Measurements from ENCODE around the gene NUBPL.
"Not testable (repeated sequence)": the region's sequence is repeated elsewhere in the genome, so short reads cannot be mapped to it uniquely, and the experiment has no call there.

Gene NUBPL

GRCh38 chr14:31884776-31885379, 323.7 kb downstream of the NUBPL start:
- no peak overlapping the region for H3K4me2 ChIP-seq (ENCODE audit: low read length)
- H3K36me3 ChIP-seq (ENCODE audit: insufficient read depth, low read length): no peaks in the 10 kb centered on the region
- no peaks in the 10 kb centered on the region for H3K9me3 ChIP-seq (replicated peaks; ENCODE audit: low read length)
- no peak overlapping the region for H3K4me3 ChIP-seq (ENCODE audit: low read length)
- H3K27me3 ChIP-seq (ENCODE audit: control insufficient read depth, insufficient read depth, low read length): no peaks in the 10 kb centered on the region
- H3K9ac ChIP-seq (ENCODE audit: low read depth, low read length): no peak overlapping the region
- H3K4me1 ChIP-seq (ENCODE audit: control insufficient read depth, insufficient read depth, low read length): peaks cover 35% of the 10 kb centered on the region

GRCh38 chr14:31886156-31886835, 325.1 kb downstream of the NUBPL start:
- no peak overlapping the region for H3K9ac ChIP-seq (ENCODE audit: low read depth, low read length)
- no peaks in the 10 kb centered on the region for H3K27me3 ChIP-seq (ENCODE audit: control insufficient read depth, insufficient read depth, low read length)
- no peak overlapping the region for H3K4me3 ChIP-seq (ENCODE audit: low read length)
- no peaks in the 10 kb centered on the region for H3K36me3 ChIP-seq (ENCODE audit: insufficient read depth, low read length)
- H3K4me2 ChIP-seq (ENCODE audit: low read length): no peak overlapping the region
- peaks cover 23% of the 10 kb centered on the region for H3K4me1 ChIP-seq (ENCODE audit: control insufficient read depth, insufficient read depth, low read length)
- no peaks in the 10 kb centered on the region for H3K9me3 ChIP-seq (replicated peaks; ENCODE audit: low read length)

GRCh38 chr14:31887929-31888580, 326.9 kb downstream of the NUBPL start:
- no peak overlapping the region for H3K9ac ChIP-seq (ENCODE audit: low read depth, low read length)
- H3K4me1 ChIP-seq (ENCODE audit: control insufficient read depth, insufficient read depth, low read length): peaks cover 10% of the 10 kb centered on the region
- no peaks in the 10 kb centered on the region for H3K27me3 ChIP-seq (ENCODE audit: control insufficient read depth, insufficient read depth, low read length)
- H3K9me3 ChIP-seq (replicated peaks; ENCODE audit: low read length): no peaks in the 10 kb centered on the region
- no peak overlapping the region for H3K4me3 ChIP-seq (ENCODE audit: low read length)
- no peaks in the 10 kb centered on the region for H3K36me3 ChIP-seq (ENCODE audit: insufficient read depth, low read length)
- no peak overlapping the region for H3K4me2 ChIP-seq (ENCODE audit: low read length)

GRCh38 chr14:31889297-31889696, 328.1 kb downstream of the NUBPL start:
- H3K9ac ChIP-seq (ENCODE audit: low read depth, low read length): no peak overlapping the region
- peaks cover 11% of the 10 kb centered on the region for H3K4me1 ChIP-seq (ENCODE audit: control insufficient read depth, insufficient read depth, low read length)
- no peak overlapping the region for H3K4me2 ChIP-seq (ENCODE audit: low read length)
- H3K36me3 ChIP-seq (ENCODE audit: insufficient read depth, low read length): no peaks in the 10 kb centered on the region
- no peaks in the 10 kb centered on the region for H3K9me3 ChIP-seq (replicated peaks; ENCODE audit: low read length)
- no peaks in the 10 kb centered on the region for H3K27me3 ChIP-seq (ENCODE audit: control insufficient read depth, insufficient read depth, low read length)
- H3K4me3 ChIP-seq (ENCODE audit: low read length): no peak overlapping the region

- not testable (repeated sequence) for H3K9ac ChIP-seq (ENCODE audit: low read depth, low read length); H3K36me3 ChIP-seq (ENCODE audit: insufficient read depth, low read length); H3K4me3 ChIP-seq (ENCODE audit: low read length); H3K27me3 ChIP-seq (ENCODE audit: control insufficient read depth, insufficient read depth, low read length); H3K4me2 ChIP-seq (ENCODE audit: low read length); H3K9me3 ChIP-seq (replicated peaks; ENCODE audit: low read length)
- peaks cover 10% of the 10 kb centered on the region for H3K4me1 ChIP-seq (ENCODE audit: control insufficient read depth, insufficient read depth, low read length)
These were observed 329.0 kb downstream of the NUBPL start for GRCh38 chr14:31890202-31890601.

GRCh38 chr14:31893221-31893757, 332.1 kb downstream of the NUBPL start:
- no peaks in the 10 kb centered on the region for H3K36me3 ChIP-seq (ENCODE audit: insufficient read depth, low read length)
- H3K9me3 ChIP-seq (replicated peaks; ENCODE audit: low read length): no peaks in the 10 kb centered on the region
- H3K4me3 ChIP-seq (ENCODE audit: low read length): no peak overlapping the region
- no peak overlapping the region for H3K9ac ChIP-seq (ENCODE audit: low read depth, low read length)
- peaks cover 16% of the 10 kb centered on the region for H3K4me1 ChIP-seq (ENCODE audit: control insufficient read depth, insufficient read depth, low read length)
- no peak overlapping the region for H3K4me2 ChIP-seq (ENCODE audit: low read length)
- no peaks in the 10 kb centered on the region for H3K27me3 ChIP-seq (ENCODE audit: control insufficient read depth, insufficient read depth, low read length)

GRCh38 chr14:31894351-31894750, 333.1 kb downstream of the NUBPL start:
- no peak overlapping the region for H3K9ac ChIP-seq (ENCODE audit: low read depth, low read length)

GRCh38 chr14:31895206-31895605, 334.0 kb downstream of the NUBPL start:
- peaks cover 16% of the 10 kb centered on the region for H3K4me1 ChIP-seq (ENCODE audit: control insufficient read depth, insufficient read depth, low read length)
- no peaks in the 10 kb centered on the region for H3K36me3 ChIP-seq (ENCODE audit: insufficient read depth, low read length)
- H3K9ac ChIP-seq (ENCODE audit: low read depth, low read length): no peak overlapping the region
- H3K27me3 ChIP-seq (ENCODE audit: control insufficient read depth, insufficient read depth, low read length): no peaks in the 10 kb centered on the region
- H3K4me2 ChIP-seq (ENCODE audit: low read length): no peak overlapping the region
- H3K4me3 ChIP-seq (ENCODE audit: low read length): no peak overlapping the region
- H3K9me3 ChIP-seq (replicated peaks; ENCODE audit: low read length): no peaks in the 10 kb centered on the region

More at GRCh38 chr14:31894351-31894750, 333.1 kb downstream of the NUBPL start:
- Histone ChIP-seq H3K4me1 (ENCODE audit: control insufficient read depth, insufficient read depth, low read length) (peaks cover 16% of the 10 kb centered on the region), H3K27me3 (ENCODE audit: control insufficient read depth, insufficient read depth, low read length) (no peaks in the 10 kb centered on the region), H3K4me3 (ENCODE audit: low read length) (no peak overlapping the region), H3K9me3 (replicated peaks; ENCODE audit: low read length) (no peaks in the 10 kb centered on the region), H3K4me2 (ENCODE audit: low read length) (no peak overlapping the region), H3K36me3 (ENCODE audit: insufficient read depth, low read length) (no peaks in the 10 kb centered on the region)

- no peaks in the 10 kb centered on the region for H3K36me3 ChIP-seq (ENCODE audit: insufficient read depth, low read length)
- peaks cover 16% of the 10 kb centered on the region for H3K4me1 ChIP-seq (ENCODE audit: control insufficient read depth, insufficient read depth, low read length)
- no peaks in the 10 kb centered on the region for H3K9me3 ChIP-seq (replicated peaks; ENCODE audit: low read length)
- H3K4me3 ChIP-seq (ENCODE audit: low read length): no peak overlapping the region
- no peak overlapping the region for H3K4me2 ChIP-seq (ENCODE audit: low read length)
- H3K27me3 ChIP-seq (ENCODE audit: control insufficient read depth, insufficient read depth, low read length): no peaks in the 10 kb centered on the region
- no peak overlapping the region for H3K9ac ChIP-seq (ENCODE audit: low read depth, low read length)
These were observed 334.4 kb downstream of the NUBPL start for GRCh38 chr14:31895646-31896045.

GRCh38 chr14:31897581-31898186, 336.5 kb downstream of the NUBPL start:
- peaks cover 16% of the 10 kb centered on the region for H3K4me1 ChIP-seq (ENCODE audit: control insufficient read depth, insufficient read depth, low read length)
- no peaks in the 10 kb centered on the region for H3K27me3 ChIP-seq (ENCODE audit: control insufficient read depth, insufficient read depth, low read length)
- no peak overlapping the region for H3K4me3 ChIP-seq (ENCODE audit: low read length)
- no peak overlapping the region for H3K4me2 ChIP-seq (ENCODE audit: low read length)
- H3K9me3 ChIP-seq (replicated peaks; ENCODE audit: low read length): no peaks in the 10 kb centered on the region
- no peak overlapping the region for H3K9ac ChIP-seq (ENCODE audit: low read depth, low read length)
- no peaks in the 10 kb centered on the region for H3K36me3 ChIP-seq (ENCODE audit: insufficient read depth, low read length)

GRCh38 chr14:31898838-31899528, 337.8 kb downstream of the NUBPL start:
- Histone ChIP-seq H3K4me2 (ENCODE audit: low read length) (no peak overlapping the region), H3K9ac (ENCODE audit: low read depth, low read length) (no peak overlapping the region), H3K4me1 (ENCODE audit: control insufficient read depth, insufficient read depth, low read length) (peaks cover 11% of the 10 kb centered on the region), H3K4me3 (ENCODE audit: low read length) (no peak overlapping the region), H3K9me3 (replicated peaks; ENCODE audit: low read length) (no peaks in the 10 kb centered on the region), H3K27me3 (ENCODE audit: control insufficient read depth, insufficient read depth, low read length) (no peaks in the 10 kb centered on the region), H3K36me3 (ENCODE audit: insufficient read depth, low read length) (no peaks in the 10 kb centered on the region)

All from skeletal muscle satellite cell (primary cell).